KMS-11 (cell line): ENCODE data around the gene RPUSD3.
"Not testable (repeated sequence)": the region's sequence is repeated elsewhere in the genome, so short reads cannot be mapped to it uniquely, and the experiment has no call there.

Experiments used
- H2AFZ ChIP-seq: fragments of 200-600 bp; sonication (generic); 2 replicates; pipeline ENCODE4 v1.6.1; 2016; ENCODE audit warnings: antibody characterized with exemption, mixed run types, low read depth
- H3K27ac ChIP-seq: fragments of 200-600 bp; sonication (generic); 2 replicates; pipeline ENCODE4 v1.6.1; 2016; ENCODE audit warnings: mild to moderate bottlenecking, mixed run types
- H3K27me3 ChIP-seq: fragments of 200-600 bp; sonication (generic); 2 replicates; pipeline ENCODE4 v1.6.1; 2017; ENCODE audit warnings: mild to moderate bottlenecking, low read depth, mixed run types, moderate library complexity; ENCODE audit not compliant: insufficient read depth
- H3K36me3 ChIP-seq: fragments of 200-600 bp; sonication (generic); 2 replicates; pipeline ENCODE4 v1.6.1; 2017; ENCODE audit warnings: mild to moderate bottlenecking, mixed run types; ENCODE audit not compliant: insufficient read depth
- H3K4me1 ChIP-seq: fragments of 200-600 bp; sonication (generic); 2 replicates; pipeline ENCODE4 v1.6.1; 2016; ENCODE audit warnings: mild to moderate bottlenecking, low read depth, mixed run types; ENCODE audit not compliant: poor library complexity, severe bottlenecking
- H3K4me2 ChIP-seq: fragments of 200-600 bp; sonication (generic); 2 replicates; pipeline ENCODE4 v1.7.0; 2016; ENCODE audit warnings: mild to moderate bottlenecking, mixed run types
- H3K4me3 ChIP-seq: fragments of 200-600 bp; sonication (generic); IDR thresholded peaks from 2 replicates; pipeline ENCODE4 v1.6.1; 2017; ENCODE audit warnings: low read depth, low read length, mixed read lengths; ENCODE audit not compliant: insufficient read depth
- H3K79me2 ChIP-seq: fragments of 200-600 bp; sonication (generic); 2 replicates; pipeline ENCODE4 v1.6.1; 2016; ENCODE audit warnings: low read depth, mixed run types; ENCODE audit not compliant: insufficient read depth
- H3K9ac ChIP-seq: fragments of 200-600 bp; sonication (generic); 2 replicates; pipeline ENCODE4 v1.6.1; 2016; ENCODE audit warnings: mild to moderate bottlenecking, mixed run types
- H4K20me1 ChIP-seq: fragments of 200-600 bp; sonication (generic); 2 replicates; pipeline ENCODE4 v1.6.1; 2016; ENCODE audit warnings: mild to moderate bottlenecking, mixed run types; ENCODE audit not compliant: insufficient read depth
- TF ChIP-seq, protein P1 (sequence below): fragments of 200-600 bp; sonication (generic); conservative IDR thresholded peaks from 2 replicates; pipeline ENCODE4 v1.6.1; 2017; ENCODE audit warnings: low read depth, mild to moderate bottlenecking, antibody characterized with exemption, low read length, moderate library complexity, mixed read lengths

The RPUSD3 gene

DNA sequence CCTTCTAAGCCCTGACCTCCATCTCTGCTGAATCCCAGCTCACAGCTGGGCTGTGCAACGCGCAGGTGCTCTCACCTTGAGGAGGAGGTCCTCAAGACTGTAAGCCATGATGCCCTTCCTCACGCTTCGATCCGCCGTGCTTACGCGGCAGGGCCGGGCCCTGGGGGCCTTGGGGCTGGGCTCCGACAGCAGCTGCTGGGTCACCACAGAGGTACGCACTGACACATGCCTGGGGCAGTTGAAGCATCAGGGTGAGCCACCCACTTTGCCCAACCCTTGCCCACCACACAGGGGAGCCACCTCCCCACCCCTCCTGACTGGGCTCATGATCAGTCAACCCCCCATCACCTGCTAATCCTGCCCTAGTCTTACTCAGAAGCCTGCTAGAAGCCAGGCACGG, 33.2 kb upstream of the RPUSD3 start:
- TF ChIP-seq, protein P1, sequence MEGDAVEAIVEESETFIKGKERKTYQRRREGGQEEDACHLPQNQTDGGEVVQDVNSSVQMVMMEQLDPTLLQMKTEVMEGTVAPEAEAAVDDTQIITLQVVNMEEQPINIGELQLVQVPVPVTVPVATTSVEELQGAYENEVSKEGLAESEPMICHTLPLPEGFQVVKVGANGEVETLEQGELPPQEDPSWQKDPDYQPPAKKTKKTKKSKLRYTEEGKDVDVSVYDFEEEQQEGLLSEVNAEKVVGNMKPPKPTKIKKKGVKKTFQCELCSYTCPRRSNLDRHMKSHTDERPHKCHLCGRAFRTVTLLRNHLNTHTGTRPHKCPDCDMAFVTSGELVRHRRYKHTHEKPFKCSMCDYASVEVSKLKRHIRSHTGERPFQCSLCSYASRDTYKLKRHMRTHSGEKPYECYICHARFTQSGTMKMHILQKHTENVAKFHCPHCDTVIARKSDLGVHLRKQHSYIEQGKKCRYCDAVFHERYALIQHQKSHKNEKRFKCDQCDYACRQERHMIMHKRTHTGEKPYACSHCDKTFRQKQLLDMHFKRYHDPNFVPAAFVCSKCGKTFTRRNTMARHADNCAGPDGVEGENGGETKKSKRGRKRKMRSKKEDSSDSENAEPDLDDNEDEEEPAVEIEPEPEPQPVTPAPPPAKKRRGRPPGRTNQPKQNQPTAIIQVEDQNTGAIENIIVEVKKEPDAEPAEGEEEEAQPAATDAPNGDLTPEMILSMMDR: no peak
- H3K36me3 ChIP-seq: no peaks in the 10 kb centered on the region
- H4K20me1 ChIP-seq: no peaks in the 10 kb centered on the region
- H2AFZ ChIP-seq: no peak overlapping the region
- no peaks in the 10 kb centered on the region for H3K79me2 ChIP-seq
- H3K27me3 ChIP-seq: no peaks in the 10 kb centered on the region
- H3K4me3 ChIP-seq: no peak overlapping the region
- H3K4me2 ChIP-seq: no peak overlapping the region
- no peak overlapping the region for H3K9ac ChIP-seq
- H3K27ac ChIP-seq: no peak overlapping the region
- peaks cover 10% of the 10 kb centered on the region for H3K4me1 ChIP-seq

DNA sequence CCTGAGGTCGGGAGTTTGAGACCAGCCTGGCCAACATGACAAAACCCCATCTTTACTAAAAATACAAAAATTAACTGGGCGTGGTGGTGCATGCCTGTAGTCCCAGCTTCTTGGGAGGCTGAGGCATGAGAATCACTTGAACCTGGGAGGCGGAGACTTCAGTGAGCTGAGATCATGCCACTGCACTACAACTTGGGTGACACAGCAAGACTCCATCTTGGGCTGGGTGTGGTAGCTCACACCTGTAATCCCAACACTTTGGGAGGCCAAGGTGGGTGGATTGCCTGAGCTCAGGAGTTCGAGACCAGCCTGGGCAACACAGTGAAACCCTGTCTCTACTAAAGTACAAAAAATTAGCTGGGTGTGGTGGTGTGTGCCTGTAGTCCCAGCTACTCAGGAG, 32.4 kb upstream of the RPUSD3 start:
- H4K20me1 ChIP-seq, H3K27me3 ChIP-seq, H3K4me3 ChIP-seq, H2AFZ ChIP-seq, H3K9ac ChIP-seq, H3K27ac ChIP-seq, H3K36me3 ChIP-seq, H3K79me2 ChIP-seq, H3K4me2 ChIP-seq: not testable (repeated sequence)
- peaks cover 10% of the 10 kb centered on the region for H3K4me1 ChIP-seq

DNA sequence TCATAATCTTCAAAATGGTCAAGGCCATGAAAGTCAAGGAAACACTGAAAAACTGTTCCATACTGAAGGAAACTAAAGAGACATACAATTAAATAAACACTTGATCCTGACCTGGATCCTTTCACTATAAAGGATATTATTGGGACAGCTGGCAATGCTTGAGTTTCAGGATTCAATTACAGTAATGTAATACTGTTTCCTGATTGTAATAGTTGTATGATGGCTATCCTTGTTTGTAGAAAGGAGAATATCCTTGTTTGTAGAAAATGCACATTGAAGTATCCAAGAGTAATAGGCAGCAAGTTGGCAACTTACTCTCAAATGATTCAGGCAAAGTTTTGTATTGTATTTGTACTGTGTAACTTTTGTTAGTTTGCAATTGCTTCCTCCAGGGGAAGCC, 31.6 kb upstream of the RPUSD3 start:
- Histone ChIP-seq H3K4me3 (no peak overlapping the region), H4K20me1 (no peaks in the 10 kb centered on the region), H3K27me3 (no peaks in the 10 kb centered on the region), H3K9ac (no peak overlapping the region), H3K4me1 (peaks cover 10% of the 10 kb centered on the region), H3K36me3 (no peaks in the 10 kb centered on the region), H3K79me2 (no peaks in the 10 kb centered on the region), H3K4me2 (no peak overlapping the region), H3K27ac (no peak overlapping the region), H2AFZ (no peak overlapping the region)
- TF ChIP-seq, protein P1: no peak

DNA sequence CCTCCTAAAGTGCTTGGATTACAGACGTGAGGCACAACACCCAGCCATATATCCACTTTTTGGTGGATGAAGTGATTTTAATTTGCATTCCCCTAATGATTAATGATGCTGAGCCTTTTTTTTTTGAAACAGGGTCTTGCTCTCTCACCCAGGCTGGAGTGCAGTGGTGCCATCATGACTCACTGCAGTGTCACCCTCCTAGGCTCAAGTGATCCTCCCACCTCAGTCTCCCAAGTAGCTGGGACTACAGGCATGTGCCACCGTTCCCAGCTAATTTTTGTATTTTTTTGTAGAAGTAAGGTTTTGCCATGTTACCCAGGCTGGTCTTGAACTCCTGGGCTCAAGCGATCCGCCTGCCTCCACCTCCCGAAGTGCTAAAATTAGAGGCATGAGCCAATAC, 28.3 kb upstream of the RPUSD3 start:
- H3K4me1 ChIP-seq, H4K20me1 ChIP-seq, H3K9ac ChIP-seq, H3K27me3 ChIP-seq, H3K27ac ChIP-seq, H3K79me2 ChIP-seq, H3K4me2 ChIP-seq, H2AFZ ChIP-seq, H3K36me3 ChIP-seq, H3K4me3 ChIP-seq: not testable (repeated sequence)

DNA sequence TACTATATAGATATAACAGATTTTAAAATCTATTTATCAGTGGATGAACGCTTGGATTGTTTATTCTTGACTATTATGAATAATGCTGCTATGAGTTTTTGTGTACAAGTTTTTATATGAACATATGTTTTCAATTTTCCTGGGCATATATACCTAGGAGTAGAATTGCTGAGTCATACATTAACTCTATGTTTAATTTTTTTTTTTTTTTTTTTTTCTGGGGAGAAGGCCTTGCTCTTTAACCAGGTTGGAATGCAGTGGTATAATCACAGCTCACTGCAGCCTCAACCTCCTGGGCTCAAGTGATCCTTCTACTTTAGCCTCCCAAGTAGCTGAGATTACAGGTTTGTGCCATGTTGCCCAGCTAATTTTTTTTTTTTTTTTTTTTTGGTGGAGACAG, 27.2 kb upstream of the RPUSD3 start:
- no peak overlapping the region for H3K4me2 ChIP-seq
- H3K27ac ChIP-seq: no peak overlapping the region

More for the DNA sequence above, 27.2 kb upstream of the RPUSD3 start:
- Histone ChIP-seq H3K9ac (no peak overlapping the region), H3K27me3 (no peaks in the 10 kb centered on the region), H3K4me1 (no peaks in the 10 kb centered on the region), H3K4me3 (no peak overlapping the region), H4K20me1 (no peaks in the 10 kb centered on the region), H3K79me2 (no peaks in the 10 kb centered on the region), H2AFZ (no peak overlapping the region), H3K36me3 (no peaks in the 10 kb centered on the region)
- TF ChIP-seq, protein P1: no peak
